Duodenal mucosa (tissue), 2 donors: Measurements from ENCODE around the gene KRT76.
"Not testable (repeated sequence)": the region's sequence is repeated elsewhere in the genome, so short reads cannot be mapped to it uniquely, and the experiment has no call there.

Experiments used
- H3K27ac ChIP-seq: one replicate; pipeline ENCODE4 v1.7.0; 2013; ENCODE audit warnings: low read depth, low read length
- H3K27me3 ChIP-seq, 2 donors: one replicate each; pipeline ENCODE4 v1.7.0; 2013; ENCODE audit warnings: low read length in 2 of 2, control low read depth in 1 of 2; ENCODE audit not compliant: insufficient read depth in 2 of 2, control insufficient read depth in 1 of 2
- H3K36me3 ChIP-seq, 2 donors: one replicate each; pipeline ENCODE4 v1.7.0; 2013; ENCODE audit warnings: low read length in 2 of 2, control low read depth in 1 of 2; ENCODE audit not compliant: insufficient read depth in 2 of 2, control insufficient read depth in 1 of 2
- H3K4me1 ChIP-seq, 2 donors: one replicate each; pipeline ENCODE4 v1.7.0; 2013; ENCODE audit warnings: low read length in 2 of 2, control low read depth in 1 of 2; ENCODE audit not compliant: insufficient read depth in 2 of 2, control insufficient read depth in 1 of 2
- H3K4me3 ChIP-seq, 2 donors: one replicate each; pipeline ENCODE4 v1.7.0; 2013; ENCODE audit warnings: low read length in 2 of 2, low read depth in 1 of 2
- H3K9ac ChIP-seq, 2 donors: one replicate each; pipeline ENCODE4 v1.7.0; 2013; ENCODE audit warnings: low read length in 2 of 2, low read depth in 1 of 2
- H3K9me3 ChIP-seq, 2 donors: one replicate each; pipeline ENCODE4 v1.7.0; 2013; ENCODE audit warnings: low read length in 2 of 2, control low read depth in 1 of 2; ENCODE audit not compliant: control insufficient read depth in 1 of 2

Gene KRT76

DNA sequence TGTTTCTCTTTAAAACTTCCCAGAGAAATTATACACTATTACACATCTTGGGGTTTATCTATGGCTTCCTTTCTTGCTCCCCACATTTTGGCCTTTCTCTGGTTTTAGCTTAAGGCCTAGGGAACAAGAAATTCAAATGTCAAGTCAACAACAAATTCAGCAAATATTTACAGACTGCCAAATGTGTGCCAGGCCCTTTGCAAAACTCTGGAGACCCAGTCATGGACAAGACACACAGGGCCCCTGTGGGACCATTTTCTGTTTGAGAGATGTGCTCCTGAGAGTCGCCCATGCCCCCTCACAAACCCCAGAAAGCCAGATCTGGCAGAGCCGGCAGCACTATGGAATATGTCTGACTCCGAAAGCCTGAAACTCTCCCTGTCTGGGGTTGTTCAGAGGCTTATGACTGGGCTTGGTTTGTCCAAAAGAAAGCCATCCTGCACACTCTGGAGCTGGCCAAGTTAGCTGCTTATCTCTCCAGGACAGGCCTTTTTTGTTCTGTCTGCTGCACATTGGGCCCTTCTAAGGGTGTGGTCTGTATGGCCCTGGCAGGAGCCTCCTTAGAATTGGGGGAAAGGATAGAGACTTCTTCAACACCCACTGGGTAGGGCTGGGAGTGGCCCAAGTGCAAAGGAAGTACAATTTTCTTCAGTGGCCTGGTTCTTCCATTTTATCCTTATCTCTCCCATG, 19.8 kb upstream of the KRT76 start:
- H3K27me3 ChIP-seq = peaks cover 0 to 5% of the 10 kb centered on the region in 2 donors
- no peaks in the 10 kb centered on the region for H3K36me3 ChIP-seq
- H3K4me3 ChIP-seq = no peak overlapping the region
- no peak overlapping the region for H3K27ac ChIP-seq
- no peak overlapping the region for H3K9ac ChIP-seq
- H3K9me3 ChIP-seq = no peaks in the 10 kb centered on the region
- no peaks in the 10 kb centered on the region for H3K4me1 ChIP-seq

DNA sequence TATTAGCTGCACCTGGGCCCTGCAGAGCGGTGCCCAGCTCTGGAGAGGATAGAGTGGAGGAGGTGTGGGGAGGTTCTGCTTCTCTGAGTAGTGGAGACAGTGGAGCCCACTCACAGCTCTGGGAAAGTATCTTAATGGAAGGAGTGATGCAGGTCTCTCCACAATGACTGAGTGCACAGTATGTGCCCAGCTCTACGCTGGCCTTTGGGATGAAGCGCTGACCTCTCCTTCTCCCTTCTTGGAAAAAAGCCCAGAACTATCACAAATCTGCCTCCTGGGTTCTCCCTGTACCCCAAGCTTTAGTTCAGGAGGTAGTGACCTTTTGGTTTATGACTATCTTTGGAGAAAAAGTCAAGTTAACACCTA, 19.3 kb upstream of the KRT76 start:
- Histone ChIP-seq H3K9ac (no peak overlapping the region), H3K27ac (no peak overlapping the region), H3K36me3 (no peaks in the 10 kb centered on the region), H3K27me3 (peaks cover 3 to 8% of the 10 kb centered on the region in 2 donors), H3K4me1 (no peaks in the 10 kb centered on the region), H3K9me3 (no peaks in the 10 kb centered on the region), H3K4me3 (no peak overlapping the region)

DNA sequence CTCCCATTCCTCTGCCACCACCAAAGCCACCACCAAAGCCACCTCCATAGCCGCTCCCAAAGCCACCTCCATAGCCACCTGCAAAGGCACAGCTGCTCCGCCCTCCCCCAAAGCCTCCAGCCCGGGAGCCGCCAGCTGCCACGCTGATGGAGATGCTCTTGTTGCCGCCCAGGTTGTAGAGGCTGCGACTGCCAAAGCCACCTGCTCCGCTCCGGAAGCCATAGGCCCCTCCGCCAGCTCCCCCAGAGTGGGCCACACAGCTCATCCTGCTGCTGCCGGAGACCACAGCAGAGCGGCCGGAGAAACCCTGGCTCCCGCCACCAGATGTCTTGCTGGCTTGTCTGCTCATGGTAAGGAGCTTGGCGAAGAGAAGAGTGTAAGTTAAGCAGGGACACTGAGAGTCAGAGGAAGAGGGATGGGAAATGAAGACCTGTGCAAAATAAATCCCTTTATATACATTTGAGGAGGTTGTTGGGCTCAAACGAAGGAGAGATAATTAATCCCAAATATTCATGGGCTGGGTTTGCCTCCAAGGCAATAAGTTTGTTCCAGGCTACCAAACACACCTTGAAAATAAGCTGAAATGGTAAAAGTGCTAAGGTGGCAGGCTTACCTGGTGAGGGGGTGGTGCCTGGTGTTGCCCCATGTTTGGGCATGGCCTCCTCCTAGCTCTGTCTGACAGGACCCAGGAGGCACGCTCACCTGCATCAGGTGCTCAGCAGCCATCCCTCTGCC, 18.7 kb upstream of the KRT76 start, which contains the start of gene KRT3:
Gene KRT3 (minus strand): TSS at position 424 of the 735 bp plus-strand sequence. CDS start 75 bp downstream, at position 349.
- Histone ChIP-seq H3K27me3 (peaks cover 5 to 9% of the 10 kb centered on the region in 2 donors), H3K9me3 (no peaks in the 10 kb centered on the region), H3K4me1 (no peaks in the 10 kb centered on the region), H3K4me3 (no peak within 1 kb of the TSS), H3K9ac (no peak within 1 kb of the TSS), H3K36me3 (no peaks in the 10 kb centered on the region), H3K27ac (no peak within 1 kb of the TSS)

DNA sequence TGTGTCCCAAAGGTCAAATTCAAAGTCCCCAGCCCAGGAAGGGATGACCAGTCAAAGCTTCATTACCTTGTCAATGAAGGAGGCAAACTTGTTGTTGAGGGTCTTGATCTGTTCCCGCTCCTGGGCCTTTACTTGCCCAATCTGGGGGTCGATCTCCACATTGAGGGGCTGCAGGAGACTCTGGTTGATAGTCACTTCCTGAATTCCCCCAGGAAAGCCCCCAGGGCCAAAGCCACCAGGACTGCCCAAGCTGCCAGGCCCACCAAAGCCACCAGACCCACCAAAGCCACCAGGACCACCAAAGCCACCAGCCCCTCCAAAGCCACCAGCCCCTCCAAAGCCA, 18.2 kb upstream of the KRT76 start:
- not testable (repeated sequence) for H3K9me3 ChIP-seq, H3K9ac ChIP-seq, H3K27ac ChIP-seq, H3K27me3 ChIP-seq, H3K36me3 ChIP-seq, H3K4me1 ChIP-seq, H3K4me3 ChIP-seq

DNA sequence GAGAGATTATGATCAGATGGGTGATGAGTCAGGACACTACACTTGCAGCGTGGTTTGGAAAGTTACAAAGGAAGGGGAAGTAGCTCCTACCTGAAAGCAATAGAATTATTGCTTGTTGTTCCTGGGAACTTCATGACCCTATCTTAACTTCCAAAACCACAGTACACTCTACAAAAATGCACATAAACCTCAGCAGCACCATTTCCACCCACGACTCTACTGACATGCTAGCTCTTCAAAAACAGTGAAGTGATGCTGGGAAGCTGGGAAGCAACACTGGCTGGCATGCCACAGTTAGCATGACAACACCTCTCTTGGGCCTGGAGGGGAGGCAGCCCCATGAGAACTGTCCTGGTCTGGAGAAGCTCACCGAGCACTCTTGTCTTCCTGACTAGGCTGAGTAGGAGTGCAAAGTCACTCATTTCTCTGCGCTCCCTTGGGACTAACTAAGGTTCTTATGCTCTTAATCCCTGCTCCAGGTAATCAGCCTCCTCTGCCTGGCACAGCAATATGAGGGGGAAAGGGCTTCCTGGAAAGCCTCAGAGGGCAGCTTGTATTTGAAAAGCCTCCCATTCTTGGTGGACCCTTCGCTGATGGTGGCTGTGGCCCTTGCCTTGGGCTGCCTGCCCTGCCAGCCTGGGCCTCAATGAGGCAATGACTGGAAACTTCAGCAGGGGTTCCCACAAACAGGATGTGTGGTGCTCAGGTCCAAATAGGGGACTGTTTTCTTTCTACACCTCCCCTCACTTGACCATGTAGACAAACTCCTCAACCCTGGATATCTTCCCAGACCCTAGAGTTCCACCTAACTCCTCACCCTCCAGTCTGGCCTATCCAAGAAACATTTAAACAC, 17.6 kb upstream of the KRT76 start:
- Histone ChIP-seq H3K4me3 (no peak overlapping the region), H3K27me3 (peaks cover 9 to 12% of the 10 kb centered on the region in 2 donors), H3K27ac (no peak overlapping the region), H3K4me1 (peaks cover 0 to 3% of the 10 kb centered on the region in 2 donors), H3K9ac (no peak overlapping the region), H3K36me3 (no peaks in the 10 kb centered on the region), H3K9me3 (no peaks in the 10 kb centered on the region)

DNA sequence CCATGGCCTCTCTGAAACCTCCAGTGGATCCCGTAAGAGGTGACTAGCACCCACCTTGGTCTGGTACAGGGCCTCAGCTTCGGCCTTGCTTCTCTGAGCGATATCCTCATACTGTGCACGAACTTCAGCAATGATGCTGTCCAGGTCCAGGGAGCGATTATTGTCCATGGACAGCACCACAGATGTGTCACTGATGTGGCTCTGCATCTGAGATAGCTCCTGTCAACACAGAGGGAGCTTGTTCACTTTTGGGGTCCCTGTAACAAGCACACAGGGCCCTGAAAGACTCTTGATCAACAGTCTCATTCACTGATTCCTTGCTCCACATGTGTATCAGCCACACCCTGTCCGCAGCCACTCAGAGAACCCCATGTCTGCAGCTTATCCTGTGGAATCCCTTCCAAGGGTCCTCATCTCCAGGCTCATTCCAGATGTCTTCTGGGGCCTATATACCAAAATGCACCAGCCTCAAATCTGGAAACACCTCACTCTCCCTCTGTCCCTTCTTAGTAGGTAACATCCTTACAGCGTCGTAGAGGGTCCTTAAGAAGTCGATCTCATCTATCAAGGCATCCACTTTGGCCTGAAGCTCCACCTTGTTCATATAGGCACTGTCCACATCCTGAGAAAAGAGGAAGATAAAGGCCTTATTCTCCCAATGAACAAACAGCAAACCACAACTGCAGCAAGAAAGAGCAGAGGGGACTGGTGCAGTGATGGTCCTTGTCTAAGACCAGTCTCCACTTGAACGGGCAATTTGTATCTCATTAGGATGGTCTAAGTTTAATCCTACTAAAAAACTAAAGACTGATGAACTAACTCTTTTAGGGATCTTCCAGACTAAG, 15.3 kb upstream of the KRT76 start:
- Histone ChIP-seq H3K9ac (no peak overlapping the region), H3K4me1 (peaks cover 8 to 19% of the 10 kb centered on the region in 2 donors), H3K27ac (no peak overlapping the region), H3K27me3 (peaks cover 9 to 12% of the 10 kb centered on the region in 2 donors), H3K36me3 (no peaks in the 10 kb centered on the region), H3K9me3 (no peaks in the 10 kb centered on the region), H3K4me3 (no peak overlapping the region)

DNA sequence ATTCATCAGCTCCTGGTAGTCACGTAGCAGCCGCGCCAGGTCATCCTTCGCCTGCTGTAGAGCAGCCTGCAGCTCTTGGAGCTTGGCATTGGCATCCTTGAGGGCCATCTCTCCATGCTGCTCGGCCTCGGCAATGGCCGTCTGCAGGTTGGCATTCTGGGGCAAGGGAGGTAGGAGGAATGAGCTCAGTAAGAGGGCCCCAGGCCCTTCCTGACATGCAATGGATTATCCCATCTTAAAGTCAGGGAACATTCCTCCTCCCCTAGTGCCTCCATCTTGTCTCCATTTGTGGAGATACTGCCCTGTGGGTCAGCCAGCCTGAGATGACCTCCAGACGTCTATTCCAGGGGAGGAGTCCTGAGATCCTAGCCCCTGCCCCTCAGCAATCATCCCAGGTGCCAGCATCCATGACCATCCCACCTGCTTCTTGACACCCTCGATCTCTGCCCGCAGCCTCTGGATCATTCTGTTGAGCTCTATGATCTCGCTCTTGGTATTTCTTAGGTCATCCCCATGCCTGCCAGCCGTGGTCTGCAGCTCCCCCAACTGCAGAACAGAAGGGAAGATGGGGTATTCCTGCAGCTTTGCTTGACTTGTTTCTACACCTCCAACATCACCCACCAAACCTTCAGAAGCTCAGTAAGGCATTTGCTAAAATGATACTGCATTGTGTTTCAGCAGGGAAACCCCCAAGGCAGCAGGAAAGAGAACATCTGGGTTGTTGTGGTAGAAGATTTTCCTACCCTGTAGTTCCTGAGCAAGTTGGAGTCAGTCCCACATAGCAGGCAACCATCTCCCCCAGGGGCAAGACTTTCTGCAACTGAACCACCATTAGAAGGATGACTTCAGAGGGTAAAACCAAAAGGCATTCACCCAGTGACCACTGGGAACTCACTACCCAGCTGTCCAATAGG, 14.4 kb upstream of the KRT76 start:
- Histone ChIP-seq H3K36me3 (no peaks in the 10 kb centered on the region), H3K27ac (no peak overlapping the region), H3K27me3 (peaks cover 9 to 12% of the 10 kb centered on the region in 2 donors), H3K4me3 (no peak overlapping the region), H3K9ac (no peak overlapping the region), H3K4me1 (peaks cover 9 to 21% of the 10 kb centered on the region in 2 donors), H3K9me3 (no peaks in the 10 kb centered on the region)

DNA sequence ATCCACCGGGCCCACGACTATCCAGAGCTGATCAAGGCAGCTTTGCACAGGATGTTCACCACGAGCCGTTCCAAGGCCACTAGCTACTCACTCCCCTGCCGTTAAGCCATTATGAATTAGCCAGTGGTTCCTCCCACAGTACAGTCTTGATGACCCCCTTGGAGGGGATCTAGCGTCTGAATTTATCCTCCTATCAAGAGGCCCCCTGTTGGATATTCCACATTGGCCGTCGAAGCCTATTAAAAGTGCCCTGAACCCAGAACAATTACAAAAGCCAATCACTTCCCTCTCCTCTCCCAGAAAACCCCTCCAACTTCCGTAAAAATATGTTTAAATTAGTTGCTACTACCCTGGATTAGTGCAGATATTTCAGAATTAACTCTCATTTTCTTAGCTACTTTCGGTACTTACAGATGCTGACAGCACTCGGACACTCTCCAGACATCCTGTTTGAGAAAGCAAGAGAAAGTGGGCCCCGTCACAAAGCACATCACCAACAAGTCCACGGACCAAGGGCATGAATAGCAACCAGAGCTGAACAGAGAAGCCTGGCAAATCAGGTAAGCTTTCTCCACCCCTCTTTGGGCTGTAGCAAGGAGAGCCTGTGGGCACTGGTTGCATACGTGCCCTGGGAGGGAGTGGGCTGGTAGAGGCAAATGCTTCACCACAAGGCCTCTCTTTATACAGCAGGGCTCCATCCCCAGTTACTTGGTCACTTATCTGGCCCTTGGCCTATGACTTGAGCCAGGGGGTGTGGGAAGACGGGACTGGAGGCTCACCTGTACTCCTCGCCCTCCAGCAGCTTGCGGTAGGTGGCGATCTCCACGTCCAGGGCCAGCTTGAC, 13.5 kb upstream of the KRT76 start:
- peaks cover 9 to 12% of the 10 kb centered on the region in 2 donors for H3K27me3 ChIP-seq
- peaks cover 9 to 21% of the 10 kb centered on the region in 2 donors for H3K4me1 ChIP-seq
- H3K9me3 ChIP-seq = no peaks in the 10 kb centered on the region
- H3K36me3 ChIP-seq = no peaks in the 10 kb centered on the region
- no peak overlapping the region for H3K27ac ChIP-seq
- no peak overlapping the region for H3K9ac ChIP-seq
- H3K4me3 ChIP-seq = peak overlapping the region in 1 of 2 donors; percentile 36
